Fibroblast of lung (primary cell): ENCODE results near the gene SLC6A19. TPM values are rescaled to one million over a fixed set of nuclear protein-coding genes. Genes with fewer than 3 reads are reported as not detected.

Source experiments
- DNase-seq, 2 donors: peaks; one replicate each; pipeline versions ENCODE4 v3.0.0 to v3.0.0-alpha.2; 2010; ENCODE audit warnings: low read depth in 2 of 2
- H2AFZ ChIP-seq: 2 replicates; pipeline ENCODE4 v1.5.1; 2012; ENCODE audit warnings: low read length, control low read depth, inconsistent platforms
- H3K27ac ChIP-seq: 2 replicates; pipeline ENCODE4 v1.5.1; 2011; ENCODE audit warnings: low read length, control low read depth; ENCODE audit not compliant: insufficient read depth
- H3K27me3 ChIP-seq: 2 replicates; pipeline ENCODE4 v1.5.1; 2011; ENCODE audit warnings: mild to moderate bottlenecking, low read length; ENCODE audit not compliant: control insufficient read depth, insufficient read depth
- H3K36me3 ChIP-seq: 2 replicates; pipeline ENCODE4 v1.5.1; 2011; ENCODE audit warnings: low read length; ENCODE audit not compliant: control insufficient read depth, insufficient read depth
- H3K4me1 ChIP-seq: 2 replicates; pipeline ENCODE4 v1.5.1; 2011; ENCODE audit warnings: low read length; ENCODE audit not compliant: control insufficient read depth, insufficient read depth; ENCODE audit errors: extremely low read depth
- H3K4me2 ChIP-seq: 2 replicates; pipeline ENCODE4 v1.5.1; 2011; ENCODE audit warnings: low read length, control low read depth; ENCODE audit not compliant: insufficient read depth; ENCODE audit errors: extremely low read depth
- H3K4me3 ChIP-seq, 4 experiments: fragments of 200-600 bp in 1 of 4; sonication (generic) in 1 of 4; replicated peaks in 1 of 4; 2 replicates each; pipeline ENCODE4 v1.5.1; 2011 to 2016; ENCODE audit warnings: low read length in 4 of 4, low read depth in 3 of 4, mild to moderate bottlenecking in 3 of 4, control low read depth in 2 of 4, inconsistent platforms in 1 of 4, mixed read lengths in 1 of 4; ENCODE audit not compliant: insufficient read depth in 1 of 4; ENCODE audit errors: control extremely low read depth in 1 of 4
- H3K79me2 ChIP-seq: 2 replicates; pipeline ENCODE4 v1.5.1; 2012; ENCODE audit warnings: mild to moderate bottlenecking, low read length, inconsistent platforms; ENCODE audit not compliant: control insufficient read depth, insufficient read depth
- H3K9ac ChIP-seq: 2 replicates; pipeline ENCODE4 v1.5.1; 2011; ENCODE audit warnings: mild to moderate bottlenecking, low read length, control low read depth; ENCODE audit not compliant: insufficient read depth
- H3K9me3 ChIP-seq: 2 replicates; pipeline ENCODE4 v1.5.1; 2012; ENCODE audit warnings: low read depth, low read length; ENCODE audit not compliant: control insufficient read depth, insufficient read depth
- H4K20me1 ChIP-seq: 2 replicates; pipeline ENCODE4 v1.5.1; 2011; ENCODE audit warnings: low read length; ENCODE audit not compliant: control insufficient read depth, insufficient read depth; ENCODE audit errors: extremely low read depth
- EZH2 ChIP-seq: IDR thresholded peaks from 2 replicates; pipeline ENCODE4 v1.5.1; 2012; ENCODE audit warnings: low read length, control low read depth, mild to moderate bottlenecking; ENCODE audit errors: missing control alignments
- polyA plus RNA-seq, 2 donors: library from polyadenylated mRNA; depleted of rRNA in 1 of 2; stranded (reverse) in 1 of 2; unstranded in 1 of 2; fragments of >200 nt; gene quantifications; 2 replicates each; pipeline ENCODE4 v1.2.1, GENCODE V29; 2011 to 2012; ENCODE audit warnings: missing spikeins in 1 of 2
- total RNA-seq: library from RNA; depleted of rRNA; stranded (reverse); fragments of >200 nt; gene quantifications from 2 replicates; pipeline ENCODE4 v1.2.1, GENCODE V29; 2014
- TF ChIP-seq, protein P1 (sequence below), 2 donors: IDR thresholded peaks in 1 of 2; conservative IDR thresholded peaks in 1 of 2; 1 replicate in 1 of 2; 2 replicates in 1 of 2; pipeline ENCODE4 v1.5.1; 2011 to 2012; ENCODE audit warnings: low read length in 2 of 2, control low read depth in 1 of 2, inconsistent platforms in 1 of 2, low read depth in 1 of 2, mild to moderate bottlenecking in 1 of 2

Gene SLC6A19
- total and polyA plus RNA-seq, 2 donors (not counting 1 experiment from before 2014, with no cell fraction given) = not detected

- H3K9me3 ChIP-seq = no peaks in the 10 kb centered on the region
- H3K4me3 ChIP-seq = no peak overlapping the region
- no peak for TF ChIP-seq EZH2
- TF ChIP-seq, protein P1, sequence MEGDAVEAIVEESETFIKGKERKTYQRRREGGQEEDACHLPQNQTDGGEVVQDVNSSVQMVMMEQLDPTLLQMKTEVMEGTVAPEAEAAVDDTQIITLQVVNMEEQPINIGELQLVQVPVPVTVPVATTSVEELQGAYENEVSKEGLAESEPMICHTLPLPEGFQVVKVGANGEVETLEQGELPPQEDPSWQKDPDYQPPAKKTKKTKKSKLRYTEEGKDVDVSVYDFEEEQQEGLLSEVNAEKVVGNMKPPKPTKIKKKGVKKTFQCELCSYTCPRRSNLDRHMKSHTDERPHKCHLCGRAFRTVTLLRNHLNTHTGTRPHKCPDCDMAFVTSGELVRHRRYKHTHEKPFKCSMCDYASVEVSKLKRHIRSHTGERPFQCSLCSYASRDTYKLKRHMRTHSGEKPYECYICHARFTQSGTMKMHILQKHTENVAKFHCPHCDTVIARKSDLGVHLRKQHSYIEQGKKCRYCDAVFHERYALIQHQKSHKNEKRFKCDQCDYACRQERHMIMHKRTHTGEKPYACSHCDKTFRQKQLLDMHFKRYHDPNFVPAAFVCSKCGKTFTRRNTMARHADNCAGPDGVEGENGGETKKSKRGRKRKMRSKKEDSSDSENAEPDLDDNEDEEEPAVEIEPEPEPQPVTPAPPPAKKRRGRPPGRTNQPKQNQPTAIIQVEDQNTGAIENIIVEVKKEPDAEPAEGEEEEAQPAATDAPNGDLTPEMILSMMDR (conservative IDR thresholded peaks at IDR 0.05 in 1 of 2, IDR thresholded peaks at IDR 0.05 in 1 of 2; ENCODE audit: low read depth in 1 of 2, low read length in 2 of 2) = no peak
- H3K36me3 ChIP-seq = no peaks in the 10 kb centered on the region
- no peaks in the 10 kb centered on the region for H3K27me3 ChIP-seq
- no peaks in the 10 kb centered on the region for H3K4me1 ChIP-seq
- no peak overlapping the region for H3K4me2 ChIP-seq
- no peak overlapping the region for H3K27ac ChIP-seq
- no peaks in the 10 kb centered on the region for H4K20me1 ChIP-seq
- no peak overlapping the region for H3K9ac ChIP-seq
- no peak for DNase-seq
- H3K79me2 ChIP-seq = no peaks in the 10 kb centered on the region
- H2AFZ ChIP-seq = no peak overlapping the region
Observed at GRCh38 chr5:1212881-1213280, 11.5 kb downstream of the SLC6A19 start.

DNA sequence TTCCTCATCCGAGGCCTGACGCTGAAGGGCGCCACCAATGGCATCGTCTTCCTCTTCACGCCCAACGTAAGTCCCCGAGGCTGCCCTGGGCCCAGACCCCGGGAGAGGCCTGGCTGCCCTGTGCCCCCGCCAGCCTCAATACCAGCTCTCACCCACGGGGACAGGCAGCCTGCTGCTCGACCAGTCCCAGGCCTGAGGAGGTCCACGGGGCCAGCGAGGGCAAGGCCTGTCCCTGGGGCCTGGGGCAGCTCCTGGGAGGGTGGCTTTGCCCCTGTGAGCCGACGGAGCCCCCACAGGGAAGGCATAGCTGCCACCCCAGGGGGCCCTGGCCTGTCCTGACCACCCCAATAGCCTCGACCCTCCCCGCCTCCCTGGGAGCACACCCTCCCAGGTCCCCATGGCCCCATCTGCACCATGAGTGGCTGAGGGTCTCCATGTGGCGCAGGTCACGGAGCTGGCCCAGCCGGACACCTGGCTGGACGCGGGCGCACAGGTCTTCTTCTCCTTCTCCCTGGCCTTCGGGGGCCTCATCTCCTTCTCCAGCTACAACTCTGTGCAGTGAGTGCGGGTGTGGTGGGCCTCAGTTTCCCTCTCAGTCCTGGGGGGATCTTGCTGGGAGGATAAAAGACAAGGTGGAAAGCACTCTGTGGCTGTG, 12.2 kb downstream of the SLC6A19 start:
- H4K20me1 ChIP-seq = no peaks in the 10 kb centered on the region
- H3K4me1 ChIP-seq = no peaks in the 10 kb centered on the region
- no peak overlapping the region for H3K4me3 ChIP-seq
- H2AFZ ChIP-seq = no peak overlapping the region
- TF ChIP-seq EZH2 = no peak
- TF ChIP-seq, protein P1 (conservative IDR thresholded peaks at IDR 0.05 in 1 of 2, IDR thresholded peaks at IDR 0.05 in 1 of 2; ENCODE audit: low read depth in 1 of 2, low read length in 2 of 2) = no peak
- no peak overlapping the region for H3K4me2 ChIP-seq
- H3K27me3 ChIP-seq = no peaks in the 10 kb centered on the region
- H3K9ac ChIP-seq = no peak overlapping the region
- H3K79me2 ChIP-seq = no peaks in the 10 kb centered on the region
- no peak for DNase-seq
- no peaks in the 10 kb centered on the region for H3K9me3 ChIP-seq
- H3K36me3 ChIP-seq = no peaks in the 10 kb centered on the region
- no peak overlapping the region for H3K27ac ChIP-seq

- Histone ChIP-seq H3K4me3 (no peak overlapping the region), H3K27ac (no peak overlapping the region), H3K36me3 (no peaks in the 10 kb centered on the region), H3K79me2 (no peaks in the 10 kb centered on the region), H3K27me3 (no peaks in the 10 kb centered on the region), H4K20me1 (no peaks in the 10 kb centered on the region), H3K4me2 (no peak overlapping the region), H2AFZ (no peak overlapping the region), H3K9me3 (no peaks in the 10 kb centered on the region), H3K9ac (no peak overlapping the region), H3K4me1 (no peaks in the 10 kb centered on the region)
- DNase-seq = no peak
- no peak for TF ChIP-seq EZH2
- TF ChIP-seq, protein P1 (conservative IDR thresholded peaks at IDR 0.05 in 1 of 2, IDR thresholded peaks at IDR 0.05 in 1 of 2; ENCODE audit: low read depth in 1 of 2, low read length in 2 of 2) = no peak
Observed at GRCh38 chr5:1214163-1214935, 13.0 kb downstream of the SLC6A19 start.
